ENCODE measurements around the gene NELL1. TPM values are rescaled to one million over a fixed set of nuclear protein-coding genes. Genes with fewer than 3 reads are reported as not detected.

NELL1 gene
- polyA plus RNA-seq, 1 of the 3 experiments (the other 2 are of a cell fraction) = not detected

- H2AFZ ChIP-seq (ENCODE audit: low read depth) = no peak overlapping the region
- POLR2A ChIA-PET = no interaction called here
- H4K20me1 ChIP-seq (ENCODE audit: insufficient read depth) = no peaks in the 10 kb centered on the region
- H3K27ac ChIP-seq (ENCODE audit: low read depth in 2 of 2, low read length in 1 of 2) = no peak overlapping the region
- WGBS (ENCODE audit: low lambda C conversion rate) = 11% methylated on average over 3 of the region's 3 CpGs
- no peak overlapping the region for H3K4me2 ChIP-seq
- H3K4me3 ChIP-seq (ENCODE audit: low read depth in 2 of 2, low read length in 1 of 2) = no peak overlapping the region
- CTCF ChIA-PET = interaction anchor here (1.2 kb wide), 1 partner anchor 164 kb away, joined by 3 read pairs; no protein-coding TSS in a partner anchor
- no peaks in the 10 kb centered on the region for H3K36me3 ChIP-seq (replicated peaks in 1 of 2; ENCODE audit: control insufficient read depth in 1 of 2, insufficient read depth in 2 of 2, low read length in 1 of 2)
- TF ChIP-seq TEAD4 (IDR thresholded peaks at IDR 0.05; ENCODE audit: borderline replicate concordance, insufficient read depth) (no peak), NRF1 (IDR thresholded peaks at IDR 0.05; ENCODE audit: low read depth, low read length) (no peak), GATA2 (CRISPR knock-in tag; IDR thresholded peaks at IDR 0.05) (no peak), SIN3A (IDR thresholded peaks at IDR 0.05; ENCODE audit: borderline replicate concordance, low read depth, low read length) (no peak), MAX (IDR thresholded peaks at IDR 0.05; ENCODE audit: low read depth) (no peak), PBX3 (IDR thresholded peaks at IDR 0.05) (no peak), RFX5 (IDR thresholded peaks at IDR 0.05; ENCODE audit: low read length) (no peak), USF1 (IDR thresholded peaks at IDR 0.05; ENCODE audit: borderline replicate concordance, low read depth) (no peak)
- H3K9ac ChIP-seq = no peak overlapping the region
- no peak for DNase-seq
- H3K9me3 ChIP-seq = 0 out of 2 replicates have a peak, but pooled peaks cover 3% of the 10 kb centered on the region
- no peaks in the 10 kb centered on the region for H3K27me3 ChIP-seq (ENCODE audit: insufficient read depth)
- no peaks in the 10 kb centered on the region for H3F3A ChIP-seq (replicated peaks; ENCODE audit: insufficient read depth)
- H3K4me1 ChIP-seq (ENCODE audit: control insufficient read depth in 1 of 2, insufficient read depth in 2 of 2, low read depth in 1 of 2, low read length in 1 of 2) = peaks cover 0 to 4% of the 10 kb centered on the region in 2 experiments; a peak in 1 of 4 replicates
- no peaks in the 10 kb centered on the region for H3K9me2 ChIP-seq
- no peaks in the 10 kb centered on the region for H3K79me2 ChIP-seq (ENCODE audit: insufficient read depth)
Measured at GRCh38 chr11:20835561-20835960, 166.2 kb downstream of the NELL1 start.

- no peaks in the 10 kb centered on the region for H3F3A ChIP-seq (replicated peaks; ENCODE audit: insufficient read depth)
- WGBS (ENCODE audit: low lambda C conversion rate) = 16% methylated on average over 3 of the region's 3 CpGs
- H3K9me3 ChIP-seq = 0 out of 2 replicates have a peak, but pooled peaks cover 3% of the 10 kb centered on the region
- POLR2A ChIA-PET = no interaction called here
- TF ChIP-seq TCF12 (IDR thresholded peaks at IDR 0.05) (no peak), ELF1 (IDR thresholded peaks at IDR 0.05) (no peak), NRF1 (IDR thresholded peaks at IDR 0.05; ENCODE audit: low read depth, low read length) (no peak), RCOR1 (IDR thresholded peaks at IDR 0.05; ENCODE audit: low read length) (no peak), CHD2 (IDR thresholded peaks at IDR 0.05; ENCODE audit: low read length, partially characterized antibody) (no peak), PBX3 (IDR thresholded peaks at IDR 0.05) (no peak), YY1 (IDR thresholded peaks at IDR 0.05; ENCODE audit: low read depth) (no peak), USF1 (IDR thresholded peaks at IDR 0.05; ENCODE audit: borderline replicate concordance, low read depth) (no peak), MAX (IDR thresholded peaks at IDR 0.05; ENCODE audit: low read depth) (no peak), SMC3 (IDR thresholded peaks at IDR 0.05; ENCODE audit: low read depth, low read length) (no peak), SIN3A (IDR thresholded peaks at IDR 0.05; ENCODE audit: borderline replicate concordance, low read depth, low read length) (no peak), IRF3 (IDR thresholded peaks at IDR 0.05; ENCODE audit: low read depth, low read length) (no peak), JUND (IDR thresholded peaks at IDR 0.05) (no peak), TAF1 (IDR thresholded peaks at IDR 0.05; ENCODE audit: borderline replicate concordance, low read depth, low read length) (no peak)
- H4K20me1 ChIP-seq (ENCODE audit: insufficient read depth) = no peaks in the 10 kb centered on the region
- H2AFZ ChIP-seq (ENCODE audit: low read depth) = no peak overlapping the region
- H3K27me3 ChIP-seq (ENCODE audit: insufficient read depth) = no peaks in the 10 kb centered on the region
- no peaks in the 10 kb centered on the region for H3K9me2 ChIP-seq
- H3K9ac ChIP-seq = no peak overlapping the region
- no peak for DNase-seq
- H3K4me2 ChIP-seq = no peak overlapping the region
- no peaks in the 10 kb centered on the region for H3K36me3 ChIP-seq (replicated peaks in 1 of 2; ENCODE audit: control insufficient read depth in 1 of 2, insufficient read depth in 2 of 2, low read length in 1 of 2)
- H3K4me1 ChIP-seq (ENCODE audit: control insufficient read depth in 1 of 2, insufficient read depth in 2 of 2, low read depth in 1 of 2, low read length in 1 of 2) = peaks cover 0 to 4% of the 10 kb centered on the region in 2 experiments; a peak in 1 of 4 replicates
- CTCF ChIA-PET = no interaction called here
- H3K27ac ChIP-seq (ENCODE audit: low read depth in 2 of 2, low read length in 1 of 2) = no peak overlapping the region; a peak in 1 of 4 replicates
- no peaks in the 10 kb centered on the region for H3K79me2 ChIP-seq (ENCODE audit: insufficient read depth)
- no peak overlapping the region for H3K4me3 ChIP-seq (ENCODE audit: low read depth in 2 of 2, low read length in 1 of 2)
Measured at GRCh38 chr11:20839231-20839630, 169.8 kb downstream of the NELL1 start.
